G401.6 (cell line): ENCODE data around the gene PDE2A.

Experiments
- FAIRE-seq: peaks from 2 replicates; lab custom pipeline; 2012; peaks lifted over from hg19 to GRCh38; lab: Jason Lieb, UNC

PDE2A gene

GRCh38 chr11:72634472-72635095, 39.6 kb downstream of the PDE2A start:
- FAIRE-seq: no peak

GRCh38 chr11:72634016-72634415, 40.2 kb downstream of the PDE2A start:
- no peak for FAIRE-seq

GRCh38 chr11:72633068-72633467, 41.2 kb downstream of the PDE2A start:
- no peak for FAIRE-seq

GRCh38 chr11:72631806-72632731, 42.2 kb downstream of the PDE2A start:
- no peak for FAIRE-seq

- FAIRE-seq: no peak
Measured at GRCh38 chr11:72630104-72630852, 43.9 kb downstream of the PDE2A start.

- FAIRE-seq: no peak
Measured at GRCh38 chr11:72629266-72629665, 45.0 kb downstream of the PDE2A start.

- FAIRE-seq: no peak
Measured at GRCh38 chr11:72627594-72628281, 46.5 kb downstream of the PDE2A start.

- no peak for FAIRE-seq
Measured at GRCh38 chr11:72626414-72626936, 47.7 kb downstream of the PDE2A start.

- FAIRE-seq: no peak
Measured at GRCh38 chr11:72625691-72626413, 48.4 kb downstream of the PDE2A start.

- no peak for FAIRE-seq
Measured at GRCh38 chr11:72624496-72625201, 49.6 kb downstream of the PDE2A start.

GRCh38 chr11:72623052-72623451, 51.2 kb downstream of the PDE2A start:
- no peak for FAIRE-seq

GRCh38 chr11:72621008-72621610, 53.1 kb downstream of the PDE2A start:
- no peak for FAIRE-seq

- no peak for FAIRE-seq
Measured at GRCh38 chr11:72618803-72619202, 55.4 kb downstream of the PDE2A start.

- FAIRE-seq: no peak
Measured at GRCh38 chr11:72617080-72617762, 57.0 kb downstream of the PDE2A start.

- no peak for FAIRE-seq
Measured at GRCh38 chr11:72616655-72617054, 57.6 kb downstream of the PDE2A start.

GRCh38 chr11:72615329-72615728, 58.9 kb downstream of the PDE2A start:
- FAIRE-seq: no peak

GRCh38 chr11:72614381-72614780, 59.8 kb downstream of the PDE2A start:
- no peak for FAIRE-seq

GRCh38 chr11:72613977-72614376, 60.2 kb downstream of the PDE2A start:
- no peak for FAIRE-seq

GRCh38 chr11:72613450-72613849, 60.8 kb downstream of the PDE2A start:
- FAIRE-seq: no peak

- no peak for FAIRE-seq
Measured at GRCh38 chr11:72609476-72609875, 64.7 kb downstream of the PDE2A start.
